ENCODE measurements around the gene PTOV1.

DNA sequence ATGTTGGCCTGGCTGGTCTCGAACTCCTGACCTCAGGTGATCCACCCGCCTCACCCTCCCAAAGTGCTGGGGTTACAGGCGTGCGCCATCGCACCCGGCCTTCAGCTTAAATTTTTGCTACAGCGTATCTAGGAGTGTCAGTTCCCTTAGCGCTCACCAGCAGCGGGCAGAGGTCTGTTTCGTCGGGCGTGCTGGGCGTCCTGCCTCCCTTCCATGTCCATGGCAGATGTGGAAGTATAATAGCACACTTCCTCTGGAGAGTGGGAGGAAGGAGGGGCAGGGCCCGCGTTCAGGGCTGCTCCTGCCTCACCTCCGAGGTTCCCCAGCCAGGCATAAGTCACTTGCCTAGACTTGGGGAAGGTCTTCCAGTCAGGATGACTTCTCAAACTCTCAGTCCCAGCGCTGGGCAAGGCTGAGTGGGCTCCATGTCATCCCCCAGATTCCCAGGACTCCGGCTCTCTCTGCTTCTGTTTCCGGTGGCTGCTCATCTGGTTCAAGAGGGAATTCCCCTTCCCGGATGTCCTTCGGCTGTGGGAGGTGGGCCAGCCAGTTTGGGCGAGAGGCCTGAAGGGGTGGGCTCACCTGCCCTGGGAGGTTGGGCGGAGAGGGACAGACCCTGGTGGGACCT lies 36.2 kb downstream of the PTOV1 start:
- no peak for TF ChIP-seq CEBPB (IDR thresholded peaks at IDR 0.05; ENCODE audit: low read depth, low read length)
- no peak for TF ChIP-seq POLR2AphosphoS5 (IDR thresholded peaks at IDR 0.05; ENCODE audit: low read depth, low read length)
- TF ChIP-seq POLR2A (IDR thresholded peaks at IDR 0.05; ENCODE audit: control extremely low read depth in 1 of 2, low read depth in 2 of 2, low read length in 2 of 2): no peak
- no peak for TF ChIP-seq SP2 (IDR thresholded peaks at IDR 0.05; ENCODE audit: low read length)
- TF ChIP-seq, protein P1, sequence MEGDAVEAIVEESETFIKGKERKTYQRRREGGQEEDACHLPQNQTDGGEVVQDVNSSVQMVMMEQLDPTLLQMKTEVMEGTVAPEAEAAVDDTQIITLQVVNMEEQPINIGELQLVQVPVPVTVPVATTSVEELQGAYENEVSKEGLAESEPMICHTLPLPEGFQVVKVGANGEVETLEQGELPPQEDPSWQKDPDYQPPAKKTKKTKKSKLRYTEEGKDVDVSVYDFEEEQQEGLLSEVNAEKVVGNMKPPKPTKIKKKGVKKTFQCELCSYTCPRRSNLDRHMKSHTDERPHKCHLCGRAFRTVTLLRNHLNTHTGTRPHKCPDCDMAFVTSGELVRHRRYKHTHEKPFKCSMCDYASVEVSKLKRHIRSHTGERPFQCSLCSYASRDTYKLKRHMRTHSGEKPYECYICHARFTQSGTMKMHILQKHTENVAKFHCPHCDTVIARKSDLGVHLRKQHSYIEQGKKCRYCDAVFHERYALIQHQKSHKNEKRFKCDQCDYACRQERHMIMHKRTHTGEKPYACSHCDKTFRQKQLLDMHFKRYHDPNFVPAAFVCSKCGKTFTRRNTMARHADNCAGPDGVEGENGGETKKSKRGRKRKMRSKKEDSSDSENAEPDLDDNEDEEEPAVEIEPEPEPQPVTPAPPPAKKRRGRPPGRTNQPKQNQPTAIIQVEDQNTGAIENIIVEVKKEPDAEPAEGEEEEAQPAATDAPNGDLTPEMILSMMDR (IDR thresholded peaks at IDR 0.05; ENCODE audit: control extremely low read depth in 1 of 3, insufficient read depth in 1 of 3, low read depth in 1 of 3, low read length in 3 of 3): no peak

Measured in H1 (cell line).